GM15510 (cell line): ENCODE results near the gene GIMAP8.

ENCODE experiments used
- POLR2A ChIP-seq: IDR thresholded peaks from 3 replicates; pipeline ENCODE4 v1.6.1; 2011; ENCODE audit warnings: borderline replicate concordance; ENCODE audit not compliant: insufficient read length; ENCODE audit errors: extremely low read depth

Gene GIMAP8

GRCh38 chr7:150503581-150503980 lies 53.2 kb downstream of the GIMAP8 start:
- no peak for TF ChIP-seq POLR2A

GRCh38 chr7:150507947-150508602 lies 57.6 kb downstream of the GIMAP8 start:
- no peak for TF ChIP-seq POLR2A

GRCh38 chr7:150511048-150511447 lies 60.6 kb downstream of the GIMAP8 start:
- TF ChIP-seq POLR2A = no peak

- no peak for TF ChIP-seq POLR2A
These were observed 63.3 kb downstream of the GIMAP8 start for GRCh38 chr7:150513758-150514157.

GRCh38 chr7:150514748-150515222 lies 64.4 kb downstream of the GIMAP8 start, which contains the start of gene GIMAP7:
GIMAP7 (plus strand) TSS chr7:150514872; CDS start chr7:150519975, 5,103 bp downstream.
- peak; percentile 40 for TF ChIP-seq POLR2A

GRCh38 chr7:150515248-150516147 lies 65.1 kb downstream of the GIMAP8 start:
- TF ChIP-seq POLR2A = no peak

- no peak for TF ChIP-seq POLR2A
These were observed 66.7 kb downstream of the GIMAP8 start for GRCh38 chr7:150516956-150517745.

- no peak for TF ChIP-seq POLR2A
These were observed 68.9 kb downstream of the GIMAP8 start for GRCh38 chr7:150519310-150519709.

GRCh38 chr7:150520145-150520544 lies 69.7 kb downstream of the GIMAP8 start:
- TF ChIP-seq POLR2A = no peak

- no peak for TF ChIP-seq POLR2A
These were observed 73.6 kb downstream of the GIMAP8 start for GRCh38 chr7:150524018-150524417.
